Measurements from ENCODE around the gene PLCG1.

GRCh38 chr20:41160686-41161085, 23.3 kb downstream of the PLCG1 start:
- TF ChIP-seq POLR2A (IDR thresholded peaks at IDR 0.05): no peak
- no peak for TF ChIP-seq EP300 (IDR thresholded peaks at IDR 0.05)
- TF ChIP-seq CTCF (IDR thresholded peaks at IDR 0.05): no peak
- no peak for TF ChIP-seq POLR2AphosphoS5 (IDR thresholded peaks at IDR 0.05)

Data from suprapubic skin (tissue), 4 donors.